ENCODE data around the gene HACE1.

DNA sequence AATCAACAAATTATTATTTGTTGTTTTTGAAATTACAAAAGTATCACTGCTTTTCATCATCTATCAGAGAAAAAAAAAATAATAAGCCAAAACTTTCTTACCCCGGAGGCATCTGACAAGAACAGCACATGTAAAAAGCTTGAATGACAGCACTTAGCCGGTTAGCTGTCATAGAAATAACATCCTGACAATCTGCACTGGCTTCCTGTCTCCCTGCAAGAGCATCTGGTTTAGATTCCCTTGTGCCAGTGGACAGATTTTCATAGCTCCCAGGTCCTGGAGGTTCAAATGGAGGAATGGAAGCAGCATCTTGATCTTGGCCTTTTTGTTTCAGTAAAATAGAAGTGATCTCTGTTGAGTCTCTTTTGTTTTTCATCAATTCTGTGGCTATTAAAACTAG is 74.8 kb downstream of the HACE1 start:
- TF ChIP-seq, protein P1, sequence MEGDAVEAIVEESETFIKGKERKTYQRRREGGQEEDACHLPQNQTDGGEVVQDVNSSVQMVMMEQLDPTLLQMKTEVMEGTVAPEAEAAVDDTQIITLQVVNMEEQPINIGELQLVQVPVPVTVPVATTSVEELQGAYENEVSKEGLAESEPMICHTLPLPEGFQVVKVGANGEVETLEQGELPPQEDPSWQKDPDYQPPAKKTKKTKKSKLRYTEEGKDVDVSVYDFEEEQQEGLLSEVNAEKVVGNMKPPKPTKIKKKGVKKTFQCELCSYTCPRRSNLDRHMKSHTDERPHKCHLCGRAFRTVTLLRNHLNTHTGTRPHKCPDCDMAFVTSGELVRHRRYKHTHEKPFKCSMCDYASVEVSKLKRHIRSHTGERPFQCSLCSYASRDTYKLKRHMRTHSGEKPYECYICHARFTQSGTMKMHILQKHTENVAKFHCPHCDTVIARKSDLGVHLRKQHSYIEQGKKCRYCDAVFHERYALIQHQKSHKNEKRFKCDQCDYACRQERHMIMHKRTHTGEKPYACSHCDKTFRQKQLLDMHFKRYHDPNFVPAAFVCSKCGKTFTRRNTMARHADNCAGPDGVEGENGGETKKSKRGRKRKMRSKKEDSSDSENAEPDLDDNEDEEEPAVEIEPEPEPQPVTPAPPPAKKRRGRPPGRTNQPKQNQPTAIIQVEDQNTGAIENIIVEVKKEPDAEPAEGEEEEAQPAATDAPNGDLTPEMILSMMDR (IDR thresholded peaks at IDR 0.05; ENCODE audit: low read depth, low read length), result no peak
- TF ChIP-seq MYC (IDR thresholded peaks at IDR 0.05; ENCODE audit: low read depth, low read length), result no peak

Data from NB4 (cell line).